ENCODE results near the gene TRAPPC6A.

TRAPPC6A gene

GRCh38 chr19:45154064-45154827, 23.8 kb downstream of the TRAPPC6A start:
- Histone ChIP-seq H3K27me3 (ENCODE audit: insufficient read depth, low read length) (peaks cover 5% of the 10 kb centered on the region), H3K36me3 (ENCODE audit: insufficient read depth, low read length) (no peaks in the 10 kb centered on the region)

GRCh38 chr19:45153339-45154063, 24.5 kb downstream of the TRAPPC6A start:
- H3K4me3 ChIP-seq (ENCODE audit: low read length) = no peak overlapping the region
- H2AFZ ChIP-seq (ENCODE audit: low read depth, low read length) = no peak overlapping the region
- peaks cover 2% of the 10 kb centered on the region for H3K9me3 ChIP-seq (ENCODE audit: low read length)
- H3K4me1 ChIP-seq (ENCODE audit: insufficient read depth, low read length) = no peaks in the 10 kb centered on the region
- H3K27me3 ChIP-seq (ENCODE audit: insufficient read depth, low read length) = peaks cover 5% of the 10 kb centered on the region
- H3K36me3 ChIP-seq (ENCODE audit: insufficient read depth, low read length) = no peaks in the 10 kb centered on the region

More at GRCh38 chr19:45154064-45154827, 23.8 kb downstream of the TRAPPC6A start:
- Histone ChIP-seq H2AFZ (ENCODE audit: low read depth, low read length) (no peak overlapping the region), H3K9me3 (ENCODE audit: low read length) (peaks cover 2% of the 10 kb centered on the region), H3K4me1 (ENCODE audit: insufficient read depth, low read length) (no peaks in the 10 kb centered on the region), H3K4me3 (ENCODE audit: low read length) (no peak overlapping the region)

GRCh38 chr19:45152504-45153338, 25.3 kb downstream of the TRAPPC6A start:
- Histone ChIP-seq H2AFZ (ENCODE audit: low read depth, low read length) (no peak overlapping the region), H3K4me3 (ENCODE audit: low read length) (no peak overlapping the region), H3K36me3 (ENCODE audit: insufficient read depth, low read length) (no peaks in the 10 kb centered on the region), H3K27me3 (ENCODE audit: insufficient read depth, low read length) (no peaks in the 10 kb centered on the region), H3K4me1 (ENCODE audit: insufficient read depth, low read length) (no peaks in the 10 kb centered on the region), H3K9me3 (ENCODE audit: low read length) (peaks cover 2% of the 10 kb centered on the region)

GRCh38 chr19:45151821-45152503, 26.1 kb downstream of the TRAPPC6A start:
- Histone ChIP-seq H3K4me3 (ENCODE audit: low read length) (no peak overlapping the region), H3K27me3 (ENCODE audit: insufficient read depth, low read length) (no peaks in the 10 kb centered on the region), H2AFZ (ENCODE audit: low read depth, low read length) (no peak overlapping the region), H3K36me3 (ENCODE audit: insufficient read depth, low read length) (no peaks in the 10 kb centered on the region), H3K9me3 (ENCODE audit: low read length) (peaks cover 2% of the 10 kb centered on the region), H3K4me1 (ENCODE audit: insufficient read depth, low read length) (no peaks in the 10 kb centered on the region)

GRCh38 chr19:45151320-45151719, 26.7 kb downstream of the TRAPPC6A start:
- H3K27me3 ChIP-seq (ENCODE audit: insufficient read depth, low read length) = no peaks in the 10 kb centered on the region
- H3K9me3 ChIP-seq (ENCODE audit: low read length) = peaks cover 2% of the 10 kb centered on the region
- no peak overlapping the region for H3K4me3 ChIP-seq (ENCODE audit: low read length)
- H3K4me1 ChIP-seq (ENCODE audit: insufficient read depth, low read length) = no peaks in the 10 kb centered on the region
- H3K36me3 ChIP-seq (ENCODE audit: insufficient read depth, low read length) = no peaks in the 10 kb centered on the region
- no peak overlapping the region for H2AFZ ChIP-seq (ENCODE audit: low read depth, low read length)

- no peaks in the 10 kb centered on the region for H3K4me1 ChIP-seq (ENCODE audit: insufficient read depth, low read length)
- H2AFZ ChIP-seq (ENCODE audit: low read depth, low read length) = no peak overlapping the region
- no peak overlapping the region for H3K4me3 ChIP-seq (ENCODE audit: low read length)
- no peaks in the 10 kb centered on the region for H3K27me3 ChIP-seq (ENCODE audit: insufficient read depth, low read length)
- no peaks in the 10 kb centered on the region for H3K36me3 ChIP-seq (ENCODE audit: insufficient read depth, low read length)
- peaks cover 2% of the 10 kb centered on the region for H3K9me3 ChIP-seq (ENCODE audit: low read length)
Observed at GRCh38 chr19:45150751-45151281, 27.2 kb downstream of the TRAPPC6A start.

- Histone ChIP-seq H3K4me1 (ENCODE audit: insufficient read depth, low read length) (no peaks in the 10 kb centered on the region), H3K27me3 (ENCODE audit: insufficient read depth, low read length) (no peaks in the 10 kb centered on the region), H2AFZ (ENCODE audit: low read depth, low read length) (no peak overlapping the region), H3K9me3 (ENCODE audit: low read length) (peaks cover 2% of the 10 kb centered on the region), H3K36me3 (ENCODE audit: insufficient read depth, low read length) (peaks cover 4% of the 10 kb centered on the region), H3K4me3 (ENCODE audit: low read length) (no peak overlapping the region)
Observed at GRCh38 chr19:45150180-45150579, 27.9 kb downstream of the TRAPPC6A start.

GRCh38 chr19:45149129-45149528, 28.9 kb downstream of the TRAPPC6A start:
- peaks cover 10% of the 10 kb centered on the region for H3K36me3 ChIP-seq (ENCODE audit: insufficient read depth, low read length)
- H3K4me3 ChIP-seq (ENCODE audit: low read length) = no peak overlapping the region
- H3K4me1 ChIP-seq (ENCODE audit: insufficient read depth, low read length) = no peaks in the 10 kb centered on the region
- no peak overlapping the region for H2AFZ ChIP-seq (ENCODE audit: low read depth, low read length)
- H3K27me3 ChIP-seq (ENCODE audit: insufficient read depth, low read length) = no peaks in the 10 kb centered on the region
- H3K9me3 ChIP-seq (ENCODE audit: low read length) = peaks cover 2% of the 10 kb centered on the region

- H2AFZ ChIP-seq (ENCODE audit: low read depth, low read length) = no peak overlapping the region
- peaks cover 15% of the 10 kb centered on the region for H3K36me3 ChIP-seq (ENCODE audit: insufficient read depth, low read length)
- no peak overlapping the region for H3K4me3 ChIP-seq (ENCODE audit: low read length)
- H3K4me1 ChIP-seq (ENCODE audit: insufficient read depth, low read length) = no peaks in the 10 kb centered on the region
- no peaks in the 10 kb centered on the region for H3K27me3 ChIP-seq (ENCODE audit: insufficient read depth, low read length)
- peaks cover 2% of the 10 kb centered on the region for H3K9me3 ChIP-seq (ENCODE audit: low read length)
Observed at GRCh38 chr19:45147835-45148676, 30.0 kb downstream of the TRAPPC6A start.

- H3K9me3 ChIP-seq (ENCODE audit: low read length) = peaks cover 2% of the 10 kb centered on the region
- H3K27me3 ChIP-seq (ENCODE audit: insufficient read depth, low read length) = no peaks in the 10 kb centered on the region
- H3K4me1 ChIP-seq (ENCODE audit: insufficient read depth, low read length) = no peaks in the 10 kb centered on the region
- no peak overlapping the region for H2AFZ ChIP-seq (ENCODE audit: low read depth, low read length)
- H3K4me3 ChIP-seq (ENCODE audit: low read length) = no peak overlapping the region
- H3K36me3 ChIP-seq (ENCODE audit: insufficient read depth, low read length) = peaks cover 27% of the 10 kb centered on the region
Observed at GRCh38 chr19:45146741-45147205, 31.3 kb downstream of the TRAPPC6A start.

GRCh38 chr19:45146251-45146650, 31.8 kb downstream of the TRAPPC6A start:
- no peaks in the 10 kb centered on the region for H3K27me3 ChIP-seq (ENCODE audit: insufficient read depth, low read length)
- H3K4me3 ChIP-seq (ENCODE audit: low read length) = no peak overlapping the region
- no peaks in the 10 kb centered on the region for H3K4me1 ChIP-seq (ENCODE audit: insufficient read depth, low read length)
- H2AFZ ChIP-seq (ENCODE audit: low read depth, low read length) = no peak overlapping the region
- peaks cover 32% of the 10 kb centered on the region for H3K36me3 ChIP-seq (ENCODE audit: insufficient read depth, low read length)
- peaks cover 2% of the 10 kb centered on the region for H3K9me3 ChIP-seq (ENCODE audit: low read length)

Data from neuron (in vitro differentiated cells).